HEK293 (cell line): ENCODE data around the gene NUDT21.

ENCODE experiments used
- CTCF ChIA-PET: fragments of 350-600 bp; formaldehyde crosslinking; extraction: SDS; loops from one replicate; lab custom pipeline; 2021; ENCODE audit warnings: antibody characterized with exemption; lab: Yijun Ruan, JAX
- POLR2A ChIA-PET: fragments of 300-600 bp; formaldehyde crosslinking; extraction: SDS; loops from one replicate; lab custom pipeline; 2020; ENCODE audit warnings: antibody characterized with exemption, inconsistent platforms; lab: Yijun Ruan, JAX
- H3K27ac ChIP-seq: fragments of 200-500 bp; sonication (Bioruptor generic); 2 replicates; pipeline ENCODE4 v1.5.1; 2014; ENCODE audit warnings: low read depth, low read length, control low read depth, inconsistent platforms; ENCODE audit errors: extremely low read depth
- H3K36me3 ChIP-seq, 2 experiments: fragments of 200-500 bp in 1 of 2; sonication (Bioruptor generic) in 1 of 2; 1 replicate in 1 of 2; 2 replicates in 1 of 2; pipeline ENCODE4 v1.5.1; 2014 to 2017; ENCODE audit warnings: inconsistent platforms in 2 of 2, low read length in 2 of 2; ENCODE audit not compliant: control insufficient read depth in 2 of 2, insufficient read depth in 1 of 2
- H3K4me1 ChIP-seq: fragments of 200-500 bp; sonication (Bioruptor generic); 2 replicates; pipeline ENCODE4 v1.5.1; 2014; ENCODE audit warnings: mild to moderate bottlenecking, low read length, inconsistent platforms; ENCODE audit not compliant: control insufficient read depth, insufficient read depth
- H3K4me3 ChIP-seq: 2 replicates; pipeline ENCODE4 v1.5.1; 2011; ENCODE audit warnings: low read depth, mild to moderate bottlenecking, control low read depth, low read length, moderate library complexity
- H3K9me3 ChIP-seq: fragments of 200-500 bp; sonication (Bioruptor generic); 2 replicates; pipeline ENCODE4 v1.5.1; 2014; ENCODE audit warnings: low read depth, low read length, inconsistent platforms; ENCODE audit not compliant: control insufficient read depth, insufficient read depth
- ATF2 ChIP-seq: fragments of 450-650 bp; formaldehyde crosslinking; IDR thresholded peaks from 2 replicates; pipeline ENCODE4 v1.5.1; 2016; ENCODE audit warnings: missing biosample characterization, missing genetic modification characterization, low read depth
- ELK4 ChIP-seq: IDR thresholded peaks from 2 replicates; pipeline ENCODE4 v1.6.1; 2011; ENCODE audit warnings: mild to moderate bottlenecking, low read depth, low read length, borderline replicate concordance
- PRDM6 ChIP-seq: fragments of 450-650 bp; formaldehyde crosslinking; IDR thresholded peaks from 2 replicates; pipeline ENCODE4 v1.5.1; 2017; ENCODE audit warnings: missing biosample characterization, missing genetic modification characterization
- ZBTB7A ChIP-seq: fragments of 450-650 bp; formaldehyde crosslinking; IDR thresholded peaks from 2 replicates; pipeline ENCODE4 v1.5.1; 2016; ENCODE audit warnings: low read depth, missing biosample characterization, missing genetic modification characterization
- ZNF112 ChIP-seq: fragments of 450-650 bp; formaldehyde crosslinking; IDR thresholded peaks from 2 replicates; pipeline ENCODE4 v1.5.0; 2017; ENCODE audit warnings: missing biosample characterization, missing genetic modification characterization
- ZNF175 ChIP-seq: fragments of 450-650 bp; formaldehyde crosslinking; IDR thresholded peaks from 2 replicates; pipeline ENCODE4 v1.5.1; 2016; ENCODE audit warnings: missing biosample characterization, missing genetic modification characterization
- ZNF248 ChIP-seq: fragments of 450-650 bp; formaldehyde crosslinking; IDR thresholded peaks from 2 replicates; pipeline ENCODE4 v1.5.1; 2017; ENCODE audit warnings: missing biosample characterization, missing genetic modification characterization
- ZNF302 ChIP-seq: fragments of 450-650 bp; formaldehyde crosslinking; IDR thresholded peaks from 2 replicates; pipeline ENCODE4 v1.5.1; 2016; ENCODE audit warnings: missing biosample characterization, missing genetic modification characterization, low read depth
- ZNF398 ChIP-seq: fragments of 450-650 bp; formaldehyde crosslinking; IDR thresholded peaks from 2 replicates; pipeline ENCODE4 v1.5.1; 2017; ENCODE audit warnings: missing biosample characterization, missing genetic modification characterization
- ZNF501 ChIP-seq: fragments of 450-650 bp; formaldehyde crosslinking; IDR thresholded peaks from 2 replicates; pipeline ENCODE4 v1.5.1; 2016; ENCODE audit warnings: missing biosample characterization, missing genetic modification characterization
- ZNF624 ChIP-seq: fragments of 450-650 bp; formaldehyde crosslinking; IDR thresholded peaks from 2 replicates; pipeline ENCODE4 v1.5.1; 2017; ENCODE audit warnings: missing biosample characterization, missing genetic modification characterization
- ZNF645 ChIP-seq: fragments of 450-650 bp; formaldehyde crosslinking; IDR thresholded peaks from 2 replicates; pipeline ENCODE4; 2016; ENCODE audit warnings: missing biosample characterization, missing genetic modification characterization
- ZSCAN18 ChIP-seq: fragments of 450-650 bp; formaldehyde crosslinking; IDR thresholded peaks from 2 replicates; pipeline ENCODE4 v1.5.1; 2016; ENCODE audit warnings: missing biosample characterization, missing genetic modification characterization

NUDT21 gene

GRCh38 chr16:56447286-56447685 lies 3.8 kb downstream of the NUDT21 start:
- CTCF ChIA-PET = interaction anchor here (0.6 kb wide), 1 partner anchor 12 kb away, joined by 3 read pairs; no protein-coding TSS in a partner anchor
- no peak for TF ChIP-seq ZNF248
- no peak for TF ChIP-seq ZNF398 (tag by site-specific recombination)
- TF ChIP-seq ZNF175 (tag by site-specific recombination) = no peak
- TF ChIP-seq ATF2 (tag by site-specific recombination) = no peak
- no peak for TF ChIP-seq PRDM6 (tag by site-specific recombination)
- TF ChIP-seq ZNF624 = no peak
- TF ChIP-seq, all 188 proteins: peak for 0
- Histone ChIP-seq H3K4me1 (peaks cover 5% of the 10 kb centered on the region; the same call in 1 of the 2 replicates), H3K9me3 (no peaks in the 10 kb centered on the region), H3K36me3 (peaks cover 29 to 52% of the 10 kb centered on the region in 2 experiments), H3K4me3 (no peak overlapping the region), H3K27ac (no peak overlapping the region)
- POLR2A ChIA-PET = no interaction called here

GRCh38 chr16:56438038-56438437 lies 13.1 kb downstream of the NUDT21 start:
- Histone ChIP-seq H3K36me3 (peaks cover 31 to 74% of the 10 kb centered on the region in 2 experiments), H3K9me3 (no peaks in the 10 kb centered on the region), H3K4me1 (no peaks in the 10 kb centered on the region), H3K4me3 (no peak overlapping the region), H3K27ac (no peak overlapping the region)
- no peak for TF ChIP-seq ZSCAN18 (tag by site-specific recombination)
- no peak for TF ChIP-seq ZNF112 (tag by site-specific recombination)
- no peak for TF ChIP-seq ZNF302 (tag by site-specific recombination)
- no peak for TF ChIP-seq ELK4
- no peak for TF ChIP-seq ZNF501 (tag by site-specific recombination)
- no peak for TF ChIP-seq ZNF645 (tag by site-specific recombination)
- TF ChIP-seq ZBTB7A (tag by site-specific recombination) = no peak
- ChIA-PET POLR2A (interaction anchor here (1.7 kb wide), 1 partner anchor 13 kb away, joined by 6 read pairs; the partner anchor contains the start of genes NUDT21 and OGFOD1), CTCF (interaction anchor here (0.5 to 0.7 kb wide), 2 partner anchors 163 to 377 kb away, joined by 3 to 5 read pairs; no protein-coding TSS in a partner anchor)
